ENCODE measurements around the gene ARHGEF6.
A peak's percentile ranks its signal among the peaks of the same experiment; 100 is the strongest.
"Not testable (repeated sequence)": the region's sequence is repeated elsewhere in the genome, so short reads cannot be mapped to it uniquely, and the experiment has no call there.

The ARHGEF6 gene, protein sequence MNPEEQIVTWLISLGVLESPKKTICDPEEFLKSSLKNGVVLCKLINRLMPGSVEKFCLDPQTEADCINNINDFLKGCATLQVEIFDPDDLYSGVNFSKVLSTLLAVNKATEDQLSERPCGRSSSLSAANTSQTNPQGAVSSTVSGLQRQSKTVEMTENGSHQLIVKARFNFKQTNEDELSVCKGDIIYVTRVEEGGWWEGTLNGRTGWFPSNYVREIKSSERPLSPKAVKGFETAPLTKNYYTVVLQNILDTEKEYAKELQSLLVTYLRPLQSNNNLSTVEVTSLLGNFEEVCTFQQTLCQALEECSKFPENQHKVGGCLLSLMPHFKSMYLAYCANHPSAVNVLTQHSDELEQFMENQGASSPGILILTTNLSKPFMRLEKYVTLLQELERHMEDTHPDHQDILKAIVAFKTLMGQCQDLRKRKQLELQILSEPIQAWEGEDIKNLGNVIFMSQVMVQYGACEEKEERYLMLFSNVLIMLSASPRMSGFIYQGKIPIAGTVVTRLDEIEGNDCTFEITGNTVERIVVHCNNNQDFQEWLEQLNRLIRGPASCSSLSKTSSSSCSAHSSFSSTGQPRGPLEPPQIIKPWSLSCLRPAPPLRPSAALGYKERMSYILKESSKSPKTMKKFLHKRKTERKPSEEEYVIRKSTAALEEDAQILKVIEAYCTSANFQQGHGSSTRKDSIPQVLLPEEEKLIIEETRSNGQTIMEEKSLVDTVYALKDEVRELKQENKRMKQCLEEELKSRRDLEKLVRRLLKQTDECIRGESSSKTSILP

DNA sequence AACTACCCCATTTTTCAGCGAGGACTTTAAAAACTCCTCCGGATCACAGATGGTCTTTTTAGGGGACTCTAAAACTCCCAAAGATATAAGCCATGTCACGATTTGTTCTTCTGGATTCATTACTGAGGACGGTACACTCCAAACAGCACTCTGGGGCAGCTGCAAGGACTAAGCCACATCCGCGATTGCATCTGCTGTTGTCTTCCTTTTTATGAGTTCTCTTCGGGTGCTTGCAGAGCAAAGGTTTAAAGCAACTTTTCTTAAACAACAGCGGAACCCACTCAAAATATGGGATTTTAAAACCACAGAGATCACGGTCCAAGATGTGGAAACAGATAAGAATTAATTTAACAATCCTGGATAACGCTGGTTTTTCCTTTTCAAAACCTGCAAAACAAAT lies at the start of gene ARHGEF6:
Gene ARHGEF6, minus strand, starts transcription at position 170 of the 400 bp plus-strand sequence. Its CDS starts 50 bp downstream, at position 120.
- DNase-seq: peak in 1 of 58 donors; percentile 1

DNA sequence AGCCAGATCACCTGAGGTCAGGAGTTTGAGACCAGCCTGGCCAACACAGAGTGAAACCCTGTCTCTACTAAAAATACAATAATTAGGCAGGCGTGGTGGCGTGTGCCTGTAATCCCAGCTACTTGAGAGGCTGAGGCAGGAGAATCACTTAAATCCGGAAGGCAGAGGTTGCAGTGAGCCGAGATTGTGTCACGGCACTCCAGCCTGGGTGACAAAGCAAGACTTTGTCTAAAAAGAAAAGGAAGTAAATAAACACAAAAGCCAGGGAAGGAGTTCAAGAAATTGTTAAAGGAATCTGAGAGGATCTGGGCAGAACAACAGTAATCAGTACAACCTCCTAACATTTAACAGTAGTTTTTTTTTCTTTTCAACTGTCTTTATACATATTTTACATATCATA lies 48.7 kb upstream of the ARHGEF6 start:
- no peak for DNase-seq

DNA sequence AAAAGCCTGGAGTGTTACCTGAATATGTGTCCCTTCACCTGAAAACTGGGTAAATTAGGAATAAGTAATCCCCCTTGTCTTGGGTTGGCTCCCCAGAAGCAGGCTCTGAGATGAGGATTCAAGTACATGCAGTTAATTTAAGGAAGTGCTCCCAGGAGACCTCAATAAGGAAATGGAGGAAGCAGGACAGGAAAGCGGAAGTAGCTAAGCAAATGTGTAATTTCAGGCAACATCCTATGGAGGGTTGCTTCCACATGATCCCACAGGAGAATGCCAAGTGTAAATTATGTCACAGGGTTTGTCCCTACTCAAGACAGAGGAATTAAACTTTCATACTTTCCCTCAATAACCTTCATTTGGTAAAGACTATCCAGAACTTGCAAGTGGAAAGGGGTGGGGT lies 48.1 kb upstream of the ARHGEF6 start:
- DNase-seq: no peak

DNA sequence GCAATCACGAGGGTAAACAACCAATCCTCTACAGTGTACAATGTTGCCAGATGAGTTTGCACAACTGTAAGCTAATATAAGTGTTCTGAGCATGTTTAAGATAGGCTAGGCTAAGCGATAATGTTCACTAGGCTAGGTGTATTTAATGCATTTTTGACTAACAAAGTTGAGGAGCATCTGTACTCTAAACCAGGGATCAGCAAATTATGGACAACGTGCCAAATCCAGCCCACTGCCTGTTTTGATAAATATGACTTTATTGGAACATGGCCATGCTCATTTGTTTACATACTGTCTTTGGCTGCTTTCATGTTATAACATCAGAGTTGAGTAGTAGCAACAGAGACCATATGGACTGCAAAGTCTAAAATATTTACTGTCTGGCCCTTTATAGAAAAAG lies 46.3 kb upstream of the ARHGEF6 start:
- no peak for DNase-seq

DNA sequence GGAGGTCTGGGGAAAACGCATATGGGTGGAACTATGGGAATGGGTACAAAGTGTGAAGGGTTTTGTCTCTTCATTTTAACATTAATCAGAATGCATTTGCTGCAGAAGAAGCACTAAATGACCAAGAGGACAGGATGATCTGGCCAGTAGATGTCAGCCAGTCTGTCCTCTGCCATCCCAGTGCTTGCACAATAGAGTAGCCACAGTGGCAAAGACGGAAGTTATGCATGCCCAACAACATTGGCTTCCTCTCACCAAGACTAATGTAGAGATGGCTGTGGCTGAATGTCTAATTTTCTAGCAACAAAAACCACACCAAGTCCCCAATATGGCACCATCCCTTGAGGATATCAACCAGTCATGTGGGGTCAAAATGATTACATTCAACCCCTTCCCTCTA lies 45.0 kb upstream of the ARHGEF6 start:
- no peak for DNase-seq

DNA sequence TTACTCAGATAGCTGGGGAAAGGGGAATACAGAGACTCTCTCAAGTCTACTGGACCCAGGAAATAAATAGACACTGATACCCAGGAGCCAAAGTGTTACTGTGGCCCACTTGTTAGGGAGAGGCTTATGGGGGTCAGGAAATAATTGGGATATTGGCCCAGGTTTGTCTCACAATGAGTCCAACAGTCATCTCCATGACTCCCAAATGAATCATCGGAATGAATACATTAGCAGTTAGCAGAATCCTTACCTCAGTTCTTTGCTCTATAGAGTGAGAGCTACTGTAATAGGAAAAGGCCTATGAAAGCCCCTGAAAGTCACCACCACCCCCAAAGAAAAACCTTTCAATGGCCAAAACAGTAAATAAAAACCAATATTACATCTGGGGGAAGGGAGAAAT lies 42.4 kb upstream of the ARHGEF6 start:
- no peak for DNase-seq

DNA sequence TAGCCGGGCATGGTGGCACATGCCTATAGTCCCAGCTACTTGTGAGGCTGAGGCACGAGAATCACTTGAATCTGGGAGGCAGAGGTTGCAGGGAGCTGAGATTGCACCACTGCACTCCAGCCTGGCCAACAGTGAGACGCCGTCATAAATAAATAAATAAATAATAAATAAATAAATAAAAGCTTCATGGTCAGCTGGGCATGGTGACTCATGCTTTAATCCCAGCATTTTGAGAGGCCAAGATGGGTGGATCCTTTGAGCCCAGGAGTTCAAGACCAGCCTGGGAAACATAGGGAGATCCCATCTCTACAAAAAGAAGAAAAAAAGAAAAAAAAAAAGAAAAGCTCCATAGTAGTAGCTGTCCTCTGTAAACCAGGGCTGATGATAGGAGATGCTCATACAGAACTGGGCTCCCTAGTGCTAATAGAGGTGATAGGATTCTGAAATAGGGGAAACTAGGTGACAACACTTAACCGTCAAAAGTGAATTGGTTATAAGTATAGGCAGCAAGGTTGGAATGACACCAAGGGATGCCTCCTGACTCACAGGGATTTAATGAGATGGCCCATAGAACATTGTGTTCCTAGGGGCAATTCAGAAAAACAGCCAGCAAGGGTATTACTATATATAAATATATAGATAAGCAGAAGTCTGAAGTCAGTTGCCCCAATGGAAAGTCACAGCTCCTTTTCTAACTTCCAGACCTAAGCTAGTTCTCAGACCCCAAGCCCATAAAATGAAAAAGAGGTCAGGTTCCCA lies 41.8 kb upstream of the ARHGEF6 start:
- no peak for DNase-seq

DNA sequence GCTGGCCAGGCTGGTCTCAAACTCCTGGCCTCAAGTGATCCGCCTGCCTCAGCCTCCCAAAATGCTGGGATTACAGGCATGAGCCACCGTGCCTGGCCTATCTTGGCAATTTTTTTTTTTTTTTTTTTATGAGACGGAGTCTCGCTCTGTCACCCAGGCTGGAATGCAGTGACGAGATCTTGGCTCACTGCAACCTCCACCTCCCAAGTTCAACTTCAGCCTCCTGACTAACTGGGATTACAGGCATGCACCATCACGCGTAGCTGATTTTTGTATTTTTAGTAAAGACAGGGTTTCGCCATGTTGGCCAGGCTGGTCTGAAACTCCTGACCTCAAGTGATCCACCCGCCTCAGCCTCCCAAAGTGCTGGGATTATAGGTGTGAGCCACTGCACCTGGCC lies 39.0 kb upstream of the ARHGEF6 start:
- DNase-seq: not testable (repeated sequence)

DNA sequence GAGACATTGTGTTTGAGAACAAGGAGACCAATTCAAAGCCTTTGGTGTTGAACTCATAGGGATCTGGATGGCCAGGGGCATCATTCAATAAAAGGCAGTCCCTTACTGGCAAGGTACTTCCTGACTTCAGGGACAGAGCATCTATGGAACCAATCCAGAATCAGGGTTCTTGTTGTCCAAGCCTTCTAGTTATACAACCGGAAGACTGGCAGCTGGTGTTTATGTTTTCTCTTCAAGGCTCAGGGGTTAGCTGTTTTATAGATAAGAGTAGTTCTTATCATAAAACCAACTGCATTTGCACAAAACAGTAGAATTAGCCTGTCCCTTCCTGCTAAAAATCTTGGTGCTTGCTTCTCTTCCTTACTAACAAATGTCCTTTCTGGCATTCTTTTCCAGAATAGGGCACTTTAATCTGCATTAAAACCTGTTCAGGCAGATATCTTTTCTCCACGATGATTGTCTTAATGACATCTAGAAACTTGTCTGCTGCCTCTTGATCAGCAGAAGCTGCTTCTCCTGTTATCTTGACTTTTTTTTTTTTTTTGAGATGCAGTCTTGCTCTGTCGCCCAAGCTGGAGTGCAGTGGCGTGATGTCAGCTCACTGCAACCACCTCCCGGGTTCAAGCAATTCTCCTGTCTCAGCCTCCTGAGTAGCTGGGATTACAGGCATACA lies 38.4 kb upstream of the ARHGEF6 start:
- DNase-seq: no peak

DNA sequence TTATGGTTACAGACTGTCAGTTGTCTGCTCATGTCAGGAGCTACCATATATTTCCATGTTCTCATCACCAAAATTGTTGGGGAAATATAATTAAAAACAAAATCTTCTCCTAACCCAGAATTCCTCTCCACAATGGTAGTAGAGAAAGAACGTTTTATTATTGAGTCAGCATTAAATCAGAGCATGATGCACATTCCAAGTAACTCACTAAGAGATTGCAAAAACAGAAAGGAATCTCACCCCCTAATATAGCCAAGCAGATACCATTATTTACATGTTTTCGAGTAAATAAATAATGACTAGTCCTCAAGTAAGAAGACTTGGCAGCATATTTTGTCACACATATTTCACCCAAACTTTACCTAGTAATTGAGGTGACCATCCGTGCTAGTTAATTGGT lies 36.2 kb upstream of the ARHGEF6 start:
- no peak for DNase-seq

DNA sequence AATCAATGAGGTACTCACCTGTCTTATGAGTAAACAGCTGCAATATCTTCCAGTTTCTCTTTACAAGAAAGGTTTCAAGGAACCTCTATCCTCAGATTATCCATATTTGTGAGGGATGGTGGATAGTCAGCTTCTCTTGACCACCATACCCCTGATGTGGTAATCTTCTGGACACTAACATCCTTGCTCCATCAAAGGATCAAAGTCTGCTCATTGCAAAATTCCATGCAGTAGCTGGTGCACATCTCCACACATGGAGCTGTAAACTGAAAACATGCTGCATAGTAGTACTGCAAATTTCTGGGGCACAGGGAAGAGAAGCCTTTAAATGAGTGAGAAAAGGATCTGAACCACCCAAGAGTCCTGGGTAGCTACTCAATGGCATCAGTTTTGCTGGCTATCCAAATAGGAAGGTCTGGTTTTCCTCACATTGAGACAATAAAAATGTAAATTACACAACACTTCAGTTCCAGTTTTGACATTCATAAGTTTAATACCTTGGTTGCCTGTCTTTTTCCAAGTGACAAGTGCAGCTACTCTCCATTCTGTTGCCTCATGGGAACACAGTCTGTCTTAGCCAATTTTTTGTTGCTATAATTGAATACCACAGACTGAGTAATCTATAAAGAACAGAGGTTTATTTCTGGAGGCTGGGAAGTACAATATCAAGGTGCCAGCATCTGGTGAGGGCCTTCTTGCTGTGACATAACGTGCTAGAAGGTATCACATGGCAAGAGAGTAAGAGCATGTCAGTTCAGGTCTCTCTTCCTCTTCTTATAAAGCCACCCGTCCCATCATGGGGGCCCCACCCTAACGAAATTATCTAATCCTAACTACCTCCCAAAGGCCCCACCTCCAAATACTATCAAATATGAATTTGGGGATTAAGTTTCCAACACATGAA lies 34.4 kb upstream of the ARHGEF6 start:
- no peak for DNase-seq

DNA sequence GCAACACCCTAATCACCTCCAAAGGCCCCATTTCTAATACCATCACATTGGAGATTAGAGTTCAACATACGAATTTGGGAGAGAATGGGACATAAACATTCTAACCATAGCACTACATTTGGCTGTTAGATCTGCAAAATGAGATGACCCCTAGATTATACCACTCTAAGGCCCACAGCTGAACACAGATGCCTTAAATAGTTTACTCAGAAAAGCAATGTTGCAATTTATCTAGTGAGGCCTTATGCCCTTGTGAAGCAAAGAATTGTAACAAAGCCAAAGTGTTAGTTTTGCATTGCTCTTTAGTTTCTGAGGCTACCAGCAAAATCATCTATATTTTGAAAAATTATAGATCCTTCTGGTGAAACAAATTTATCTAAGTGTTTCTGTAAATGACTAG lies 31.6 kb upstream of the ARHGEF6 start:
- no peak for DNase-seq

DNA sequence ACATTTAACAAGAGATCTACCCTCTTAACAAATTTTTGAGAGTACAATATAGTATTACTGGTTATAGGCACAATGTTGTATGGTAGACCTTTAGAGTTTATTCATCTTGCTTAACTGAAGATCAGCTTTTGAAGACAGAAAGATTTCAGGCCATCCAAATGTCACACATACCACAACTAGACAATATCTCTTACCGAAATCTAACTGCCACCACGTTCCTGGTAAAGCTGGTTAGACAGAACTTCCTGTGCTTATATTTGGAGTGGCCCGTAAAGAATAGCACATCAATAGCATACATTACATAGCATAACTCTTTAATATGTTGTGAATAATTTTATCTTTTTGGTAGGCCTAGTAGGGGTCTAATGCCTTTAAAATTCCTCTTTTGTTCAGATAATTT lies 29.8 kb upstream of the ARHGEF6 start:
- DNase-seq: no peak

DNA sequence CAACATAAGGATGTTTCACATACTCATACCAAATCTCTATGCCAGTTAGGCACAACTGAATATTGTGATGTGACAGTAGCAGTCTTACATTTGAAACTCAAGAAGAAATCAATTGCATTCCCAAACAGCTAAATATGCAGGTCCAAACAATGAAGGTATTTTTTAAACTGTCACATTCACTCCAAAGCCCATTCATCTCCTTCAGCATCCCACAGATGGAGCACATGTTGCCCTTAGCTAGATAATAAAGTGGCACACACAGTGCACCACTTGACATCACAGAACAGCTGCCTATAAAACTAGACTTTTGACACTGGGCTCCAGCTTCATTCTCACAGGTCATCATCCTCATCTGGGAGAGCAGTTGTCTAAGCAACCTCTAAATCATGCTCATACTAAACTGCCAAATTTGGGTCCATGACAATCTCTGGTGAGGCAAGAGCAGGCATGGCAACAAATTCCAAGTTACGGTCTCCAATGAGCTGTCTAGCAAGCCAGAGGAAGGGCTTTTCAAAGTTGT lies 26.2 kb upstream of the ARHGEF6 start:
- DNase-seq: peak in 7 of 58 donors; percentile 0 to 32 (median 10)

DNA sequence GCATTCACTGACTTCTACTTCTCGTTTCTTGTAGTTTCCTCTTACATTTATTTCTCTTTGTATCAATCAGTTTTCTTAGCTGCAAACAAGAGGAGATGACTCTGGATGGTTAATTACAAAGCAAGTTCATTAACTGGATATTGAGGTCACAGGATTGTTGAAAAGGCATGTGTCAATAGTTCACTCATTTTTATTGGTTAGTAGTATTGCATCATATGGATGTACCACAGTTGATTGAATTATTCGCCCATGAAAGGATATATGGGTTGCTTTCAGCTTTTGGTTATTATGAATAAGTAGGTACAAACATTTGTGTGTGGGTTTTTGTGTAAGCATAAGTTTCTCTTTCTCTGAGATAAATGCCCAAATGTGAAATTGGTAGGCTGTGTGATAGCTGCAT lies 21.8 kb upstream of the ARHGEF6 start:
- DNase-seq: no peak

DNA sequence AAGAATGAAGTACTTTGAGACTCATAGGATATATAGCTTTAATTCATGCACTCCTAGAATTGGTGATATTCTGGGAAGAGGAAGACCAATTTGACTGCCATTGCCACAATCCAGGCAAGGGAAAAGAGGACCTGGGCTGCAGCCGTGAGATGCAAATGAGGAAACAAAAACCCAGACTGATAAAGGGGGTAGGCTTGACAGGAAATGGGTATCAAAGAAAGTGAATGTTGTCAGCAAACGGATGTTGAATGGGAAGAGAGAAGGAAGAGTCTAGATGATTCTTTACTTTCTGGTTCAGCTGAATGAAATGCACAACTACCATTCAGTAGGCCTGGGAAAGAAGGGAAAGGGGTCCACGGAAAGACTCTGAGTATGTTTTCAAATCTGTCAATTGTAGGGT lies 17.1 kb upstream of the ARHGEF6 start:
- no peak for DNase-seq

DNA sequence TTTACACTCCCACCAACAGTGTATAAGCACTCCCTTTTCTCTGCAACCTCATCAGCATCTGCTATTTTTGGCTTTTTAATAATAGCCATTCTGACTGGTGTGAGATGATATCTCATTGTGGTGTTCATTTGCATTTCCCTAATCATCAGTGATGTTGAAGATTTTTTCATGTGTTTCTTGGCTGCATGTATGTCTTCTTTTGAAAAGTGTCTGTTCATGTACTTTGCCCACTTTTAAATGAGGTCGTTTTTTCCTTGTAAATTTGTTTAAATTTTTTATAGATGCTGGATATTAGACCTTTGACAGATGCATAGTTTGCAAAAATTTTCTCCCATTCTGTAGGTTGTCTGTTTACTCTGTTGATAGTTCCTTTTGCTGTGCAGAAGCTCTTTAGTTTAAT lies 14.4 kb upstream of the ARHGEF6 start:
- not testable (repeated sequence) for DNase-seq

DNA sequence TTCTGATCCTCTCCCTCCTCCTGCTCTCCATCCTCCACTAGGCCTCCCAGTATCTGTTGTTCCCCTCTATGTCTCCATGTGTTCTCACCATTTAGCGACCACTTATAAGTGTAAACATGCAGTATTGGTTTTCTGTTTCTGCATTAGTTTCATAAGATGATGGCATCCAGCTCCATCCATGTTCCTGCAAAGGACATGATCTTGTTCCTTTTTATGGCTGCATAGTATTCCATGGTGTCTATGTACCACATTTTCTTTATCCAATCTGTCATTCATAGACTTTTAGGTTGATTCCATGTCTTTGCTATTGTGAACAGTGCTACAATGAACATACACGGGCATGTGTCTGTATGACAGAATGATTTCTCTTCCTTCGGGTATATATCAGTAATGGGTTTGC lies 13.9 kb upstream of the ARHGEF6 start:
- DNase-seq: not testable (repeated sequence)

DNA sequence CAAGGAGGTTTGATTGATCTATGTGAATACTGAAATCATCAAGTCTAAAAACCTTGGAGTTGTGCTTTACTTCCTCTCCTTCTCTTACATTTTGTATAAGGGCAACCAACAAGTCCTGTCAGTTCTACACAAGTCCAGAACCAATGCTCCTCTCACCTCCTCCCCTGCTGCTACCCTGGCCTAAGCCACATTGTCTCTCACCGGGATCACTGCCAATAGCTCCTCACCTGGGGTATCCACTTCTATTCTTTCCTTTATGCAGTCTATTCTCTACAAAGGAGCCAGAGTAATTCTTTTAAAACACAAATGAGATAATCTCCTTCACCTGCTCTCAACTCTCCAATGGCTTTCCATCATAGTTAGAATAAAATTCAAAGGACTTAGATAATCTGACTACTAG lies 13.3 kb upstream of the ARHGEF6 start:
- DNase-seq: no peak

DNA sequence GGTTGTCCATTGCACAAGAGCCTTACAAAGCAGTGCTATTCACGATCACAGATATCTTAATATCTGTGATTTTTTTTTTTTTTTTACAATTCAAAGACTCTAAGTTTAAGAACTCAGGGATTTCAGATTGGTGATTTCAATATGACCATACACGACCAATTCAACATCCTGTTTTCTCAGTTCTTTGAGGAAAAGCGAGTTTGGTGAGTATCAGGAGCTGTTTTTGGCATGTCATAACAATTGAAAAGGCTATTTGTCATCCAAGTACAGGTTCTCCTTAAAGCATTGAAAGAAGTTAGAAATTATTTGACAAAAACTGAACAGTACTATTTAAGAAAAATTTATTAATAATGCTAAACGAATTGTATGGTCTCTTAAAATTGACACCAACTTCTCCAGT lies 9.1 kb upstream of the ARHGEF6 start:
- DNase-seq: no peak
